ENCODE results near the gene WDR86.

DNA sequence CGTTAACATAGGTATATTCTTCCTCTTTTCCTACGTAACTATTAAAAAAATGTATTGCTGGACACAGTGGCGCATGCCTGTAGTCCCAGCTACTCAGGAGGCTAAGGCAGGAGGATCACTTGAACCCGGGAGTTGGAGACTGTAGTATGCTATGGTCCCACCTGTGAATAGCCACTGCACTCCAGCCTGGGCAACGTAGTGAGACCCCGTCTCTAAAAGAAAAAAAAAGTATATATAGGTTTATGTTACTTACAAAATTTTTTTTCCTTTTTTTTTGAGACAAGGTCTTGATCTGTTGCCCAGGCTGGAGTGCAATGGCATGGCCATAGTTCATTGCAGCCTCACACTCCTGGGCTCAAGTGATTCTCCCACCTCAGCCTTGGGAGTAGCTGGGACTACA lies 62.6 kb downstream of the WDR86 start:
- TF ChIP-seq, protein P1, sequence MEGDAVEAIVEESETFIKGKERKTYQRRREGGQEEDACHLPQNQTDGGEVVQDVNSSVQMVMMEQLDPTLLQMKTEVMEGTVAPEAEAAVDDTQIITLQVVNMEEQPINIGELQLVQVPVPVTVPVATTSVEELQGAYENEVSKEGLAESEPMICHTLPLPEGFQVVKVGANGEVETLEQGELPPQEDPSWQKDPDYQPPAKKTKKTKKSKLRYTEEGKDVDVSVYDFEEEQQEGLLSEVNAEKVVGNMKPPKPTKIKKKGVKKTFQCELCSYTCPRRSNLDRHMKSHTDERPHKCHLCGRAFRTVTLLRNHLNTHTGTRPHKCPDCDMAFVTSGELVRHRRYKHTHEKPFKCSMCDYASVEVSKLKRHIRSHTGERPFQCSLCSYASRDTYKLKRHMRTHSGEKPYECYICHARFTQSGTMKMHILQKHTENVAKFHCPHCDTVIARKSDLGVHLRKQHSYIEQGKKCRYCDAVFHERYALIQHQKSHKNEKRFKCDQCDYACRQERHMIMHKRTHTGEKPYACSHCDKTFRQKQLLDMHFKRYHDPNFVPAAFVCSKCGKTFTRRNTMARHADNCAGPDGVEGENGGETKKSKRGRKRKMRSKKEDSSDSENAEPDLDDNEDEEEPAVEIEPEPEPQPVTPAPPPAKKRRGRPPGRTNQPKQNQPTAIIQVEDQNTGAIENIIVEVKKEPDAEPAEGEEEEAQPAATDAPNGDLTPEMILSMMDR (IDR thresholded peaks at IDR 0.05; ENCODE audit: control extremely low read depth in 1 of 3, insufficient read depth in 1 of 3, low read depth in 1 of 3, low read length in 3 of 3): no peak
- TF ChIP-seq POLR2AphosphoS5 (IDR thresholded peaks at IDR 0.05; ENCODE audit: low read depth, low read length) (no peak), FOSL1 (IDR thresholded peaks at IDR 0.05; ENCODE audit: insufficient read depth, low read depth, low read length) (no peak), CHD2 (IDR thresholded peaks at IDR 0.05; ENCODE audit: low read length) (no peak), EP300 (IDR thresholded peaks at IDR 0.05; ENCODE audit: borderline replicate concordance in 1 of 2, low read depth in 2 of 2, low read length in 2 of 2) (no peak), CBX8 (IDR thresholded peaks at IDR 0.05; ENCODE audit: borderline replicate concordance, low read depth, low read length) (no peak), MAFK (IDR thresholded peaks at IDR 0.05; ENCODE audit: low read depth, low read length) (no peak), POLR2A (IDR thresholded peaks at IDR 0.05; ENCODE audit: control extremely low read depth in 1 of 2, low read depth in 2 of 2, low read length in 2 of 2) (no peak), RAD21 (IDR thresholded peaks at IDR 0.05 in 1 of 2, conservative IDR thresholded peaks at IDR 0.05 in 1 of 2; ENCODE audit: low read depth in 2 of 2, low read length in 2 of 2) (no peak), ASH2L (IDR thresholded peaks at IDR 0.05; ENCODE audit: low read length) (no peak), CEBPB (IDR thresholded peaks at IDR 0.05; ENCODE audit: low read depth, low read length) (no peak)
- TF ChIP-seq, protein P2, sequence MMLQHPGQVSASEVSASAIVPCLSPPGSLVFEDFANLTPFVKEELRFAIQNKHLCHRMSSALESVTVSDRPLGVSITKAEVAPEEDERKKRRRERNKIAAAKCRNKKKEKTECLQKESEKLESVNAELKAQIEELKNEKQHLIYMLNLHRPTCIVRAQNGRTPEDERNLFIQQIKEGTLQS (IDR thresholded peaks at IDR 0.05; ENCODE audit: insufficient read depth, low read depth, low read length): no peak
